ENCODE data around the gene ZNF69. TPM values are rescaled to one million over a fixed set of nuclear protein-coding genes. Genes with fewer than 3 reads are reported as not detected.
"Not testable (repeated sequence)": the region's sequence is repeated elsewhere in the genome, so short reads cannot be mapped to it uniquely, and the experiment has no call there.

ZNF69 gene
- total RNA-seq: 3.7 TPM

GRCh38 chr19:11887611-11888531 is at the start of gene ZNF69:
TSS of gene ZNF69 (plus strand) at chr19:11887782. CDS start at chr19:11887924, 142 bp downstream.
- H3K9me3 ChIP-seq (ENCODE audit: control insufficient read depth in 3 of 3, low read length in 3 of 3): no peaks in the 10 kb centered on the region
- no peaks in the 10 kb centered on the region for H3K36me3 ChIP-seq (ENCODE audit: control insufficient read depth in 3 of 3, insufficient read depth in 3 of 3, low read length in 3 of 3)
- peak within 1 kb of the TSS; percentile 77 for H3K27ac ChIP-seq (ENCODE audit: low read depth, low read length)
- H3K9ac ChIP-seq (ENCODE audit: low read depth in 1 of 3, low read length in 3 of 3): peak within 1 kb of the TSS; percentile 81 to 86 (median 83)
- H3K27me3 ChIP-seq (ENCODE audit: control insufficient read depth in 3 of 3, insufficient read depth in 3 of 3, low read length in 3 of 3): no peaks in the 10 kb centered on the region
- peaks cover 3 to 12% (median 5%) of the 10 kb centered on the region in 3 donors for H3K4me1 ChIP-seq (ENCODE audit: control insufficient read depth in 3 of 3, insufficient read depth in 3 of 3, low read length in 3 of 3)
- H3K4me3 ChIP-seq (ENCODE audit: low read length in 3 of 3): peak within 1 kb of the TSS; percentile 85 to 94 (median 90)

GRCh38 chr19:11843722-11844121 is 43.9 kb upstream of the ZNF69 start:
- Histone ChIP-seq H3K27ac (ENCODE audit: low read depth, low read length) (no peak overlapping the region), H3K4me1 (ENCODE audit: control insufficient read depth in 3 of 3, insufficient read depth in 3 of 3, low read length in 3 of 3) (peaks cover 5 to 6% (median 6%) of the 10 kb centered on the region in 3 donors), H3K36me3 (ENCODE audit: control insufficient read depth in 3 of 3, insufficient read depth in 3 of 3, low read length in 3 of 3) (no peaks in the 10 kb centered on the region), H3K9me3 (ENCODE audit: control insufficient read depth in 3 of 3, low read length in 3 of 3) (no peaks in the 10 kb centered on the region), H3K4me3 (ENCODE audit: low read length in 3 of 3) (no peak overlapping the region), H3K27me3 (ENCODE audit: control insufficient read depth in 3 of 3, insufficient read depth in 3 of 3, low read length in 3 of 3) (peaks cover 0 to 3% (median 0%) of the 10 kb centered on the region in 3 donors), H3K9ac (ENCODE audit: low read depth in 1 of 3, low read length in 3 of 3) (no peak overlapping the region)

- not testable (repeated sequence) for H3K27ac ChIP-seq (ENCODE audit: low read depth, low read length); H3K9me3 ChIP-seq (ENCODE audit: control insufficient read depth in 3 of 3, low read length in 3 of 3); H3K27me3 ChIP-seq (ENCODE audit: control insufficient read depth in 3 of 3, insufficient read depth in 3 of 3, low read length in 3 of 3); H3K9ac ChIP-seq (ENCODE audit: low read depth in 1 of 3, low read length in 3 of 3); H3K36me3 ChIP-seq (ENCODE audit: control insufficient read depth in 3 of 3, insufficient read depth in 3 of 3, low read length in 3 of 3); H3K4me3 ChIP-seq (ENCODE audit: low read length in 3 of 3)
- H3K4me1 ChIP-seq (ENCODE audit: control insufficient read depth in 3 of 3, insufficient read depth in 3 of 3, low read length in 3 of 3): peaks cover 6 to 11% (median 6%) of the 10 kb centered on the region in 3 donors
These were observed 40.0 kb upstream of the ZNF69 start for GRCh38 chr19:11847615-11848014.

- Histone ChIP-seq H3K9me3 (ENCODE audit: control insufficient read depth in 3 of 3, low read length in 3 of 3) (no peaks in the 10 kb centered on the region), H3K27ac (ENCODE audit: low read depth, low read length) (no peak overlapping the region), H3K27me3 (ENCODE audit: control insufficient read depth in 3 of 3, insufficient read depth in 3 of 3, low read length in 3 of 3) (peaks cover 0 to 5% (median 3%) of the 10 kb centered on the region in 3 donors), H3K4me1 (ENCODE audit: control insufficient read depth in 3 of 3, insufficient read depth in 3 of 3, low read length in 3 of 3) (peaks cover 6 to 11% (median 6%) of the 10 kb centered on the region in 3 donors), H3K36me3 (ENCODE audit: control insufficient read depth in 3 of 3, insufficient read depth in 3 of 3, low read length in 3 of 3) (no peaks in the 10 kb centered on the region), H3K9ac (ENCODE audit: low read depth in 1 of 3, low read length in 3 of 3) (peak overlapping the region in 2 of 3 donors; percentile 38 to 62), H3K4me3 (ENCODE audit: low read length in 3 of 3) (peak overlapping the region; percentile 69 to 80 (median 76))
These were observed 39.4 kb upstream of the ZNF69 start for GRCh38 chr19:11848200-11848593.

- Histone ChIP-seq H3K27ac (ENCODE audit: low read depth, low read length) (no peak within 1 kb of the TSS), H3K4me1 (ENCODE audit: control insufficient read depth in 3 of 3, insufficient read depth in 3 of 3, low read length in 3 of 3) (peaks cover 6 to 11% (median 6%) of the 10 kb centered on the region in 3 donors), H3K9me3 (ENCODE audit: control insufficient read depth in 3 of 3, low read length in 3 of 3) (no peaks in the 10 kb centered on the region), H3K36me3 (ENCODE audit: control insufficient read depth in 3 of 3, insufficient read depth in 3 of 3, low read length in 3 of 3) (no peaks in the 10 kb centered on the region), H3K27me3 (ENCODE audit: control insufficient read depth in 3 of 3, insufficient read depth in 3 of 3, low read length in 3 of 3) (peaks cover 0 to 5% (median 3%) of the 10 kb centered on the region in 3 donors), H3K9ac (ENCODE audit: low read depth in 1 of 3, low read length in 3 of 3) (peak within 1 kb of the TSS; percentile 20 to 62 (median 38)), H3K4me3 (ENCODE audit: low read length in 3 of 3) (peak within 1 kb of the TSS; percentile 69 to 80 (median 76))
These were observed 38.8 kb upstream of the ZNF69 start, which contains the start of gene ZNF439 for GRCh38 chr19:11848594-11849469. TSS of gene ZNF439 (plus strand) at chr19:11848726. CDS start at chr19:11848868, 142 bp downstream.

GRCh38 chr19:11850289-11850688 is 37.3 kb upstream of the ZNF69 start:
- H3K27me3 ChIP-seq (ENCODE audit: control insufficient read depth in 3 of 3, insufficient read depth in 3 of 3, low read length in 3 of 3); H3K9me3 ChIP-seq (ENCODE audit: control insufficient read depth in 3 of 3, low read length in 3 of 3); H3K27ac ChIP-seq (ENCODE audit: low read depth, low read length); H3K36me3 ChIP-seq (ENCODE audit: control insufficient read depth in 3 of 3, insufficient read depth in 3 of 3, low read length in 3 of 3); H3K4me3 ChIP-seq (ENCODE audit: low read length in 3 of 3); H3K9ac ChIP-seq (ENCODE audit: low read depth in 1 of 3, low read length in 3 of 3): not testable (repeated sequence)
- peaks cover 6 to 11% (median 6%) of the 10 kb centered on the region in 3 donors for H3K4me1 ChIP-seq (ENCODE audit: control insufficient read depth in 3 of 3, insufficient read depth in 3 of 3, low read length in 3 of 3)

GRCh38 chr19:11853358-11853757 is 34.2 kb upstream of the ZNF69 start:
- Histone ChIP-seq H3K27me3 (ENCODE audit: control insufficient read depth in 3 of 3, insufficient read depth in 3 of 3, low read length in 3 of 3) (peaks cover 0 to 5% (median 0%) of the 10 kb centered on the region in 3 donors), H3K4me3 (ENCODE audit: low read length in 3 of 3) (no peak overlapping the region), H3K9ac (ENCODE audit: low read depth in 1 of 3, low read length in 3 of 3) (no peak overlapping the region), H3K9me3 (ENCODE audit: control insufficient read depth in 3 of 3, low read length in 3 of 3) (peaks cover 0 to 5% (median 0%) of the 10 kb centered on the region in 3 donors), H3K4me1 (ENCODE audit: control insufficient read depth in 3 of 3, insufficient read depth in 3 of 3, low read length in 3 of 3) (peaks cover 2 to 9% (median 3%) of the 10 kb centered on the region in 3 donors), H3K27ac (ENCODE audit: low read depth, low read length) (no peak overlapping the region), H3K36me3 (ENCODE audit: control insufficient read depth in 3 of 3, insufficient read depth in 3 of 3, low read length in 3 of 3) (no peaks in the 10 kb centered on the region)

GRCh38 chr19:11856596-11857250 is 30.9 kb upstream of the ZNF69 start:
- H3K9me3 ChIP-seq (ENCODE audit: control insufficient read depth in 3 of 3, low read length in 3 of 3): peaks cover 0 to 7% (median 0%) of the 10 kb centered on the region in 3 donors
- no peaks in the 10 kb centered on the region for H3K36me3 ChIP-seq (ENCODE audit: control insufficient read depth in 3 of 3, insufficient read depth in 3 of 3, low read length in 3 of 3)
- no peak overlapping the region for H3K27ac ChIP-seq (ENCODE audit: low read depth, low read length)
- H3K4me3 ChIP-seq (ENCODE audit: low read length in 3 of 3): no peak overlapping the region
- H3K4me1 ChIP-seq (ENCODE audit: control insufficient read depth in 3 of 3, insufficient read depth in 3 of 3, low read length in 3 of 3): no peaks in the 10 kb centered on the region
- H3K27me3 ChIP-seq (ENCODE audit: control insufficient read depth in 3 of 3, insufficient read depth in 3 of 3, low read length in 3 of 3): no peaks in the 10 kb centered on the region
- no peak overlapping the region for H3K9ac ChIP-seq (ENCODE audit: low read depth in 1 of 3, low read length in 3 of 3)

- H3K4me3 ChIP-seq (ENCODE audit: low read length in 3 of 3): no peak overlapping the region
- H3K36me3 ChIP-seq (ENCODE audit: control insufficient read depth in 3 of 3, insufficient read depth in 3 of 3, low read length in 3 of 3): no peaks in the 10 kb centered on the region
- no peaks in the 10 kb centered on the region for H3K27me3 ChIP-seq (ENCODE audit: control insufficient read depth in 3 of 3, insufficient read depth in 3 of 3, low read length in 3 of 3)
- H3K9ac ChIP-seq (ENCODE audit: low read depth in 1 of 3, low read length in 3 of 3): no peak overlapping the region
- H3K27ac ChIP-seq (ENCODE audit: low read depth, low read length): no peak overlapping the region
- H3K4me1 ChIP-seq (ENCODE audit: control insufficient read depth in 3 of 3, insufficient read depth in 3 of 3, low read length in 3 of 3): no peaks in the 10 kb centered on the region
- peaks cover 3 to 9% (median 4%) of the 10 kb centered on the region in 3 donors for H3K9me3 ChIP-seq (ENCODE audit: control insufficient read depth in 3 of 3, low read length in 3 of 3)
These were observed 26.9 kb upstream of the ZNF69 start for GRCh38 chr19:11860721-11861120.
